ENCODE data around the gene MARVELD1.
A peak's percentile ranks its signal among the peaks of the same experiment; 100 is the strongest.

Gene MARVELD1

GRCh38 chr10:97757471-97757870 is 43.9 kb downstream of the MARVELD1 start:
- Histone ChIP-seq H3K4me2 (ENCODE audit: low read depth, low read length) (no peak overlapping the region), H3K4me1 (ENCODE audit: low read length) (no peaks in the 10 kb centered on the region), H3K27ac (ENCODE audit: low read length) (no peak overlapping the region), H3K27me3 (replicated peaks; ENCODE audit: insufficient read depth, low read length) (no peaks in the 10 kb centered on the region), H3K9me2 (replicated peaks; ENCODE audit: insufficient read depth, low read length) (no peaks in the 10 kb centered on the region), H3K36me3 (replicated peaks; ENCODE audit: insufficient read depth, low read length) (no peaks in the 10 kb centered on the region), H3K9me3 (replicated peaks; ENCODE audit: insufficient read depth, low read length) (no peaks in the 10 kb centered on the region), H2AFZ (ENCODE audit: low read length) (no peak overlapping the region), H3K9ac (ENCODE audit: low read length) (no peak overlapping the region), H3K4me3 (ENCODE audit: low read length) (no peak overlapping the region), H3F3A (ENCODE audit: insufficient read depth, low read length) (no peaks in the 10 kb centered on the region), H4K20me1 (ENCODE audit: insufficient read depth, low read length) (no peaks in the 10 kb centered on the region), H3K79me2 (ENCODE audit: low read length) (no peaks in the 10 kb centered on the region)
- no peak for DNase-seq
- TF ChIP-seq EZH2 (optimal IDR thresholded peaks at IDR 0.05; ENCODE audit: low read depth, low read length) (no peak), CTCF (IDR thresholded peaks at IDR 0.05; ENCODE audit: low read length) (no peak), EZH2phosphoT487 (IDR thresholded peaks at IDR 0.05; ENCODE audit: low read length) (no peak)

- Histone ChIP-seq H3K4me2 (ENCODE audit: low read depth, low read length) (no peak overlapping the region), H3K79me2 (ENCODE audit: low read length) (no peaks in the 10 kb centered on the region), H3F3A (ENCODE audit: insufficient read depth, low read length) (no peaks in the 10 kb centered on the region), H3K27me3 (replicated peaks; ENCODE audit: insufficient read depth, low read length) (no peaks in the 10 kb centered on the region), H3K36me3 (replicated peaks; ENCODE audit: insufficient read depth, low read length) (no peaks in the 10 kb centered on the region), H3K9me3 (replicated peaks; ENCODE audit: insufficient read depth, low read length) (no peaks in the 10 kb centered on the region), H3K9me2 (replicated peaks; ENCODE audit: insufficient read depth, low read length) (no peaks in the 10 kb centered on the region), H2AFZ (ENCODE audit: low read length) (no peak overlapping the region), H3K27ac (ENCODE audit: low read length) (no peak overlapping the region), H3K4me1 (ENCODE audit: low read length) (no peaks in the 10 kb centered on the region), H3K9ac (ENCODE audit: low read length) (no peak overlapping the region), H4K20me1 (ENCODE audit: insufficient read depth, low read length) (no peaks in the 10 kb centered on the region), H3K4me3 (ENCODE audit: low read length) (no peak overlapping the region)
- peak; percentile 41 for DNase-seq
- TF ChIP-seq EZH2phosphoT487 (IDR thresholded peaks at IDR 0.05; ENCODE audit: low read length) (no peak), EZH2 (optimal IDR thresholded peaks at IDR 0.05; ENCODE audit: low read depth, low read length) (no peak), CTCF (IDR thresholded peaks at IDR 0.05; ENCODE audit: low read length) (peak; percentile 84)
These were observed 45.8 kb downstream of the MARVELD1 start for GRCh38 chr10:97759158-97759887.

- H3K36me3 ChIP-seq (replicated peaks; ENCODE audit: insufficient read depth, low read length) = no peaks in the 10 kb centered on the region
These were observed 46.4 kb downstream of the MARVELD1 start for GRCh38 chr10:97759946-97760345.

More at GRCh38 chr10:97759946-97760345, 46.4 kb downstream of the MARVELD1 start:
- Histone ChIP-seq H3K4me1 (ENCODE audit: low read length) (no peaks in the 10 kb centered on the region), H3K9me3 (replicated peaks; ENCODE audit: insufficient read depth, low read length) (no peaks in the 10 kb centered on the region), H3K27ac (ENCODE audit: low read length) (no peak overlapping the region), H3K4me2 (ENCODE audit: low read depth, low read length) (no peak overlapping the region), H3K79me2 (ENCODE audit: low read length) (no peaks in the 10 kb centered on the region), H3K9me2 (replicated peaks; ENCODE audit: insufficient read depth, low read length) (no peaks in the 10 kb centered on the region), H3K27me3 (replicated peaks; ENCODE audit: insufficient read depth, low read length) (no peaks in the 10 kb centered on the region), H3K4me3 (ENCODE audit: low read length) (no peak overlapping the region), H4K20me1 (ENCODE audit: insufficient read depth, low read length) (no peaks in the 10 kb centered on the region), H3K9ac (ENCODE audit: low read length) (no peak overlapping the region), H3F3A (ENCODE audit: insufficient read depth, low read length) (no peaks in the 10 kb centered on the region), H2AFZ (ENCODE audit: low read length) (no peak overlapping the region)
- DNase-seq = no peak
- TF ChIP-seq EZH2phosphoT487 (IDR thresholded peaks at IDR 0.05; ENCODE audit: low read length) = no peak
- no peak for TF ChIP-seq CTCF (IDR thresholded peaks at IDR 0.05; ENCODE audit: low read length)
- no peak for TF ChIP-seq EZH2 (optimal IDR thresholded peaks at IDR 0.05; ENCODE audit: low read depth, low read length)
